ENCODE results near the gene CHST13. TPM values are rescaled to one million over a fixed set of nuclear protein-coding genes. Genes with fewer than 3 reads are reported as not detected.

Gene CHST13
- total RNA-seq, 1 donor from 2014 or later: 4.2 TPM

- no peak for DNase-seq (ENCODE audit: extremely low spot score in 2 of 2)
- intact Hi-C loops (cut with DNase I): no loop called here
- H3K9me3 ChIP-seq: no peaks in the 10 kb centered on the region
Observed at GRCh38 chr3:126480206-126480605, 43.7 kb upstream of the CHST13 start.

GRCh38 chr3:126480861-126481260 is 43.1 kb upstream of the CHST13 start:
- Histone ChIP-seq H3K4me1 (peaks cover 8% of the 10 kb centered on the region), H3K9me3 (no peaks in the 10 kb centered on the region), H3K36me3 (no peaks in the 10 kb centered on the region), H3K27me3 (no peaks in the 10 kb centered on the region), H3K27ac (no peak overlapping the region), H3K4me3 (no peak overlapping the region)
- no peak for TF ChIP-seq POLR2A (IDR thresholded peaks at IDR 0.05)
- no peak for TF ChIP-seq CTCF (IDR thresholded peaks at IDR 0.05)
- no peak for TF ChIP-seq POLR2AphosphoS5 (IDR thresholded peaks at IDR 0.05; ENCODE audit: insufficient read depth in 1 of 2, low read depth in 1 of 2)
- intact Hi-C loops (cut with DNase I): no loop called here
- no peak for DNase-seq (ENCODE audit: extremely low spot score in 2 of 2)

More at GRCh38 chr3:126480206-126480605, 43.7 kb upstream of the CHST13 start:
- no peak overlapping the region for H3K27ac ChIP-seq
- no peaks in the 10 kb centered on the region for H3K36me3 ChIP-seq
- no peak overlapping the region for H3K4me3 ChIP-seq
- H3K27me3 ChIP-seq: no peaks in the 10 kb centered on the region
- TF ChIP-seq POLR2A (IDR thresholded peaks at IDR 0.05) (no peak), CTCF (IDR thresholded peaks at IDR 0.05) (no peak), POLR2AphosphoS5 (IDR thresholded peaks at IDR 0.05; ENCODE audit: insufficient read depth in 1 of 2, low read depth in 1 of 2) (no peak)
- peaks cover 8% of the 10 kb centered on the region for H3K4me1 ChIP-seq

- DNase-seq (ENCODE audit: extremely low spot score in 2 of 2): no peak
- TF ChIP-seq POLR2AphosphoS5 (IDR thresholded peaks at IDR 0.05; ENCODE audit: insufficient read depth in 1 of 2, low read depth in 1 of 2): no peak
- no peak for TF ChIP-seq CTCF (IDR thresholded peaks at IDR 0.05)
- TF ChIP-seq POLR2A (IDR thresholded peaks at IDR 0.05): no peak
- no peak overlapping the region for H3K27ac ChIP-seq
- peaks cover 7% of the 10 kb centered on the region for H3K4me1 ChIP-seq
- no peaks in the 10 kb centered on the region for H3K9me3 ChIP-seq
- no peak overlapping the region for H3K4me3 ChIP-seq
- intact Hi-C loops (cut with DNase I): no loop called here
- no peaks in the 10 kb centered on the region for H3K27me3 ChIP-seq
- no peaks in the 10 kb centered on the region for H3K36me3 ChIP-seq
Observed at GRCh38 chr3:126481808-126482502, 42.0 kb upstream of the CHST13 start.

- peaks cover 13% of the 10 kb centered on the region for H3K4me1 ChIP-seq
- no peaks in the 10 kb centered on the region for H3K9me3 ChIP-seq
- DNase-seq (ENCODE audit: extremely low spot score in 2 of 2): no peak
- H3K36me3 ChIP-seq: no peaks in the 10 kb centered on the region
- H3K4me3 ChIP-seq: no peak overlapping the region
- TF ChIP-seq POLR2AphosphoS5 (IDR thresholded peaks at IDR 0.05; ENCODE audit: insufficient read depth in 1 of 2, low read depth in 1 of 2) (no peak), POLR2A (IDR thresholded peaks at IDR 0.05) (no peak), CTCF (IDR thresholded peaks at IDR 0.05) (no peak)
- no peak overlapping the region for H3K27ac ChIP-seq
- H3K27me3 ChIP-seq: no peaks in the 10 kb centered on the region
- intact Hi-C loops (cut with DNase I): no loop called here
Observed at GRCh38 chr3:126482503-126483255, 41.3 kb upstream of the CHST13 start.

GRCh38 chr3:126483321-126483761 is 40.6 kb upstream of the CHST13 start:
- H3K4me1 ChIP-seq: peaks cover 13% of the 10 kb centered on the region
- no peak for TF ChIP-seq POLR2A (IDR thresholded peaks at IDR 0.05)
- no peak for TF ChIP-seq POLR2AphosphoS5 (IDR thresholded peaks at IDR 0.05; ENCODE audit: insufficient read depth in 1 of 2, low read depth in 1 of 2)
- no peak for TF ChIP-seq CTCF (IDR thresholded peaks at IDR 0.05)
- no peak overlapping the region for H3K4me3 ChIP-seq
- no peaks in the 10 kb centered on the region for H3K27me3 ChIP-seq
- intact Hi-C loops (cut with DNase I): no loop called here
- H3K36me3 ChIP-seq: no peaks in the 10 kb centered on the region
- no peak for DNase-seq (ENCODE audit: extremely low spot score in 2 of 2)
- H3K9me3 ChIP-seq: no peaks in the 10 kb centered on the region
- H3K27ac ChIP-seq: no peak overlapping the region
